Body of pancreas (tissue), 4 donors: Measurements from ENCODE around the gene UCKL1. TPM values are rescaled to one million over a fixed set of nuclear protein-coding genes. Genes with fewer than 3 reads are reported as not detected.

Experiments used
- ATAC-seq: fragments of 150-250 bp; one replicate; pipeline ENCODE4 v1.9.1; 2016
- DNase-seq, 4 donors: peaks; one replicate each; pipeline ENCODE4 v3.0.0-alpha.2; 2019
- H3K27ac ChIP-seq, 4 donors: fragments of 200-600 bp; sonication (generic); 1 replicate in 3 of 4; 2 replicates in 1 of 4; pipeline versions ENCODE4 v1.5.1 to v1.6.1; 2016 to 2019; ENCODE audit warnings: mild to moderate bottlenecking in 1 of 4, mixed read lengths in 1 of 4, moderate library complexity in 1 of 4
- H3K27me3 ChIP-seq, 2 donors: fragments of 200-600 bp; sonication (generic); one replicate each; pipeline ENCODE4 v1.6.0; 2016; ENCODE audit warnings: mild to moderate bottlenecking in 1 of 2
- H3K36me3 ChIP-seq, 2 donors: fragments of 200-600 bp; sonication (generic); replicated peaks in 1 of 2; 2 replicates each; pipeline ENCODE4 v1.5.1; 2016; ENCODE audit warnings: low read depth in 2 of 2; ENCODE audit not compliant: insufficient read depth in 1 of 2
- H3K4me1 ChIP-seq: fragments of 200-600 bp; sonication (generic); one replicate; pipeline ENCODE4 v1.6.0; 2016
- H3K4me3 ChIP-seq, 2 donors: fragments of 200-600 bp; sonication (generic); 1 replicate in 1 of 2; 2 replicates in 1 of 2; pipeline ENCODE4 v1.5.1; 2016 to 2019
- H3K9me3 ChIP-seq, 3 donors: fragments of 200-600 bp; sonication (generic); 1 replicate in 2 of 3; 2 replicates in 1 of 3; pipeline ENCODE4 v1.5.1; 2016
- POLR2A ChIP-seq, 3 donors: fragments of 450-650 bp; IDR thresholded peaks; one replicate each; pipeline ENCODE4 v1.6.1; 2016; ENCODE audit warnings: antibody characterized with exemption in 3 of 3, mild to moderate bottlenecking in 2 of 3
- WGBS, 2 donors: methylation state at CpG; one replicate each; pipeline ENCODE4 v1.1.5; 2017; 5-methylcytosine and 5-hydroxymethylcytosine counted together
- intact Hi-C: fragments of 100-400 bp; cut with DNase I; formaldehyde crosslinking; loops from one replicate; pipeline ENCODE4 v1.15.1; 2023
- total RNA-seq, 2 donors: library from RNA; depleted of rRNA; stranded (reverse); fragments of >200 nt; gene quantifications; one replicate each; pipeline ENCODE4 v1.1.0, GENCODE V29; 2016
- TF ChIP-seq, protein P1 (sequence below), 7 experiments: fragments of 450-650 bp in 4 of 7; fragments of 200-600 bp in 3 of 7; sonication (generic) in 3 of 7; IDR thresholded peaks; one replicate each; pipeline ENCODE4 v1.5.1; 2016 to 2019; ENCODE audit warnings: antibody characterized with exemption in 7 of 7

UCKL1 gene
- total RNA-seq, 2 donors from 2014 or later = 21.0 to 26.0 TPM

DNA sequence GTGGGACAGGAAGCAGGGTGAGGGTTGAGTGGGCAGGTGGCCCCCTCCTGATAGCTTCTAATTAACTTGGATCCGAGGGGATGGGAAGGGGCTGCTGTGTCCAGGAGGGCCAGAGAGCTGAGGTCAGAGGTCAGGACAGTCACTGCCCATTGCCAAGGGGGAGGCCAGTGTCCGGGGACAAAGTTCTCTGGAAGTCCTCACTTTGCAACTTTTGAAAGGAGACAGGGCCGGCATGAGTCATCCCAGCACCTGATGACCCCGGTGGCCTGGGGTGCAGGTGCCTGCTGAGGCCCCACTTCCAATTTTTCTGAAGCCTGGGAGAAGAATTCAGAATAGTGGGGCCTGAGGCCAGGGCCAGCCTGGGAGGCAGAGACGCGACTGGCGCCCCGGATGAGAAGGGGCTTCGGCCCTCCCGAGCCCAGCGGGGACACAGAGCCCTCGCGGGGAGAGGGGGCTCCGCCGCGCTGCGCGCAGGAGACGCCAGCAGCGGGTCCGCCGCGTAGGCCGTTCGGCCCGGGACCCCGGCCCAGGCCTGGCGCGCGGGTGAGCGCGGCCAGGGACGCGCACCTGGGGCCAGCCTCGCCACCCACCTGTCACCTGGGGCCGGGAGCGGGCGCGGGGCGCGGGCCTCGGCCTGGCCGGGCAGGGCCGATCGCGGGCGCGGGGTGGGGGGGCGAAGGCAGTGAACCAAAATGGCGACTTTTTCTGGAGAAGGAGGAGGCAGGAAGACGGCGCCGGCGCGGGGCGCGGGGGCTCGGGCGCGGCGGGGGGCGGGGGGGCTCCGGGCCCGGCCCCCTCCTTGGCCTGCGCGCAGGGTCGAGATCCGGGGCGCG lies 12.9 kb upstream of the UCKL1 start:
- 3 to 7% methylated on average over 12 to 67 of the region's 70 CpGs for WGBS, 2 donors
- Histone ChIP-seq H3K36me3 (peaks cover 0 to 4% of the 10 kb centered on the region in 2 donors), H3K9me3 (no peaks in the 10 kb centered on the region), H3K4me1 (peaks cover 25% of the 10 kb centered on the region), H3K27me3 (no peaks in the 10 kb centered on the region), H3K4me3 (peak overlapping the region in 1 of 2 donors; percentile 45), H3K27ac (peak overlapping the region in 3 of 4 donors; percentile 56 to 75 (median 68))
- peak; percentile 36 for ATAC-seq
- intact Hi-C loops = loop anchor here (10.0 kb wide), 1 partner anchor 424 kb away; the partner anchor contains the start of gene SRMS
- peak in 3 of 4 donors; percentile 19 to 42 (median 30) for DNase-seq
- TF ChIP-seq POLR2A (IDR thresholded peaks at IDR 0.05) = no peak
- TF ChIP-seq, protein P1, sequence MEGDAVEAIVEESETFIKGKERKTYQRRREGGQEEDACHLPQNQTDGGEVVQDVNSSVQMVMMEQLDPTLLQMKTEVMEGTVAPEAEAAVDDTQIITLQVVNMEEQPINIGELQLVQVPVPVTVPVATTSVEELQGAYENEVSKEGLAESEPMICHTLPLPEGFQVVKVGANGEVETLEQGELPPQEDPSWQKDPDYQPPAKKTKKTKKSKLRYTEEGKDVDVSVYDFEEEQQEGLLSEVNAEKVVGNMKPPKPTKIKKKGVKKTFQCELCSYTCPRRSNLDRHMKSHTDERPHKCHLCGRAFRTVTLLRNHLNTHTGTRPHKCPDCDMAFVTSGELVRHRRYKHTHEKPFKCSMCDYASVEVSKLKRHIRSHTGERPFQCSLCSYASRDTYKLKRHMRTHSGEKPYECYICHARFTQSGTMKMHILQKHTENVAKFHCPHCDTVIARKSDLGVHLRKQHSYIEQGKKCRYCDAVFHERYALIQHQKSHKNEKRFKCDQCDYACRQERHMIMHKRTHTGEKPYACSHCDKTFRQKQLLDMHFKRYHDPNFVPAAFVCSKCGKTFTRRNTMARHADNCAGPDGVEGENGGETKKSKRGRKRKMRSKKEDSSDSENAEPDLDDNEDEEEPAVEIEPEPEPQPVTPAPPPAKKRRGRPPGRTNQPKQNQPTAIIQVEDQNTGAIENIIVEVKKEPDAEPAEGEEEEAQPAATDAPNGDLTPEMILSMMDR (IDR thresholded peaks at IDR 0.05) = no peak

DNA sequence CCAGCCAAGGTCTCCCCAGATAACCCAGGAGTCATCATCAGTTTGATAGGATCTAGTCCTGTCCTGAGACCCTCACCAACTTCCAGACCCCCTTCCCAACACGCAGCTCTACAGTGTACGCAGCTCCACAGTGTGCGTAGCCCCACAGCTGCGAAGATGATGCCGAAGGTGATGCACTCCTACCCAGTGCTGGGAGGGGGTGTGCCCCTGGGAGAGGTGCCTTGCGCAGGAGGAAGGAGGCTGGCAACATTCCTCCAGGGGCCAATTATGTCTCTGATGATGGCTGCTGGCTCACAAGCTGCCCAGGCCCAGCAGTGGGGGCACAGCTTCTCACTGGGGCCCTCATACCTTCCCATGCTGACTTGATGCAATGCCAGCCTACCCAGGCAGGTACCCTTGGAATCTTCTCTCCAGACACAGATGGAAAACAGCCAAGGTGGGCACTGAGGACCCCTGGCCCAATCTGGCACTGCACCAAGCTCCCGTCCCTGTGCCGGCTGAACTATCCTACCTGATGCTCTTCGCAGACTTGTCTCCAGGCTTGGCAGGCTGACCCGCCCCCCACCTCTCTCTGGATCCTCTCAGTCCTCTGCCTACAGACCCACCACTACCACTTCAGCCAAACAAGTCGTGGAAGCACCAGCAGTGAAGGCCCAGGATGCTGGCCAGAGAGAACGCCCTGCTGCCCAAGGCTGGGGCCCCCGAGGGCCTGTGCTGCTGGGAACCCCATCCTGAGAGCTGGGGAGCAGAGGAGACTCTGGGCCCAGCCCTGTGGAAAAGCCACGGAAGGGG lies 12.1 kb upstream of the UCKL1 start:
- Histone ChIP-seq H3K9me3 (no peaks in the 10 kb centered on the region), H3K27ac (peak overlapping the region in 3 of 4 donors; percentile 56 to 75 (median 68)), H3K4me1 (peaks cover 17% of the 10 kb centered on the region), H3K4me3 (no peak overlapping the region), H3K36me3 (peaks cover 0 to 9% of the 10 kb centered on the region in 2 donors), H3K27me3 (no peaks in the 10 kb centered on the region)
- ATAC-seq (no peak), DNase-seq (peak in 3 of 4 donors; percentile 7 to 28 (median 26))
- intact Hi-C loops = loop anchor here (10.0 kb wide), 1 partner anchor 424 kb away; the partner anchor contains the start of gene SRMS
- 66 to 78% methylated on average over 6 to 12 of the region's 14 CpGs for WGBS, 2 donors
- TF ChIP-seq, protein P1 (IDR thresholded peaks at IDR 0.05) = no peak
- TF ChIP-seq POLR2A (IDR thresholded peaks at IDR 0.05) = no peak

DNA sequence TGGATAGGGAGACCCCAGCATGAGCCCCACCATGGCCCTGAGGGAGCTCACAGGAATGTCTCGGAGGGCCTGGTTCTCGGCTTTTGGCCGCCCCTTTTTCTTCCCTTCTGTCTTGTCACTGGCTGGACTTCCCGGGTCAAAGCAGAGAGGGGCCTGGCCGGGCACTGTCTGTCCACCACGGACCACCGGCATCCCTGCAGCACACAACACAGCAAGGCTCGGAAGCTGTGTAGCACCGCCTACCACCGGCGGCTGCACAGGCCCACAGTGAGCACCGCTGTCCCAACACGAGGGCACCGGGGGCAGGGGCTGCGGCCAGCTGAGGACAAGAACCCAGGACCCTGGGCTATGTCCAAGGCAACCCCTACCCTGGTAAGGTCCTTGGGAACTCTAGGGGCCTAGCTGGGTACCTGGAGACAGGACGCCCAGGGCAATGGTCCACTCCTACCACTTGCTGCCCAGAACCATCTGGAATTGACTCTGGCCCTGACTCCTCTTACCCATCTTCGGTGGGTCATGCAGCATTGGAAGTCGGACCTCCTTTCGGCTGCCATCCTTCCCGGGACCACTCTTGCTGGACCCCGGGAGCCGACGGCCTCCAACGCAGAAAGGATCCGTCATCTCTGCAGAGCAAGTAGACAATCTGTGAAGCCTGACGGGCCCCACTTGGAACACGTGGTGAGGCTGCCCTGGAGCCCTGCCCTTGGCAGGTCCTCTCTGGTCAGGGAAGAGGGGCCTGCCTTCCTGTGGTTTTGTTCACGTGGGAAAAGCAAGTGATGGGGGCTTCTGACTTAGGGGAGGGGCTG lies 11.3 kb upstream of the UCKL1 start:
- Histone ChIP-seq H3K9me3 (no peaks in the 10 kb centered on the region), H3K4me1 (peaks cover 16% of the 10 kb centered on the region), H3K27me3 (no peaks in the 10 kb centered on the region), H3K4me3 (no peak overlapping the region), H3K27ac (no peak overlapping the region), H3K36me3 (peaks cover 0 to 11% of the 10 kb centered on the region in 2 donors)
- intact Hi-C loops = loop anchor here (10.0 kb wide), 1 partner anchor 423 kb away; the partner anchor contains the start of gene SRMS
- ATAC-seq (no peak), DNase-seq (no peak)
- TF ChIP-seq, protein P1 (IDR thresholded peaks at IDR 0.05) = no peak
- TF ChIP-seq POLR2A (IDR thresholded peaks at IDR 0.05) = no peak
- WGBS, 2 donors = 85 to 93% methylated on average over 15 to 21 of the region's 28 CpGs

DNA sequence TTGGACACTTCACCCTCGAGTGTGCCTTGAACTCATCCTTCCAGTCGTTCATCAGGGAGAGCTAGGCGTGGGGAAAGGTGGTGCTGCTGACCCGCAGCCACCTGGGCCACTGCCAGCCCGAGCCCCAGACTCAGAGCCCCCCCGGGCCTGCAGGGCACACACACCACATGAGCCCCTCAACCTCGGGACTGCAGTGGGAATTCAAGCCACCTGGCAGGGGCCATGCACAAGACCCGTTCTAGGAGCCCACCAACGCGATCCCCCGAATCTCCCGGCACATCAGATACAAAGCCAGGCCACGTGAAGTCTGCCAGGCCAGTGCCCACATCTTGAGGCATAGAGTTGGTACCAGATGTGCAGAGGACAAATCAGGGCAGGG lies 10.7 kb upstream of the UCKL1 start:
- WGBS, 2 donors = 92 to 93% methylated on average over 10 to 11 of the region's 13 CpGs
- H3K4me1 ChIP-seq = peaks cover 16% of the 10 kb centered on the region
- TF ChIP-seq, protein P1 (IDR thresholded peaks at IDR 0.05) = no peak
- no peak for TF ChIP-seq POLR2A (IDR thresholded peaks at IDR 0.05)
- H3K36me3 ChIP-seq = peaks cover 0 to 14% of the 10 kb centered on the region in 2 donors
- no peak overlapping the region for H3K27ac ChIP-seq
- no peaks in the 10 kb centered on the region for H3K27me3 ChIP-seq
- intact Hi-C loops = loop anchor here (10.0 kb wide), 1 partner anchor 422 kb away; the partner anchor contains the start of gene SRMS
- no peak for ATAC-seq
- H3K9me3 ChIP-seq = no peaks in the 10 kb centered on the region
- H3K4me3 ChIP-seq = no peak overlapping the region
- DNase-seq = peak in 1 of 4 donors; percentile 11
